Ishikawa (cell line): ENCODE results near the gene CCDC141.

Experiments
- CEBPB ChIP-seq: IDR thresholded peaks from 2 replicates; pipeline ENCODE4 v1.6.1; 2012
- EP300 ChIP-seq: IDR thresholded peaks from 2 replicates; pipeline ENCODE4 v1.6.1; 2012; ENCODE audit warnings: borderline replicate concordance
- TEAD4 ChIP-seq: IDR thresholded peaks from 2 replicates; pipeline ENCODE4 v1.6.1; 2012
- TF ChIP-seq, protein P1 (sequence below): IDR thresholded peaks from 2 replicates; pipeline ENCODE4 v1.6.1; 2012; ENCODE audit warnings: low read depth, mild to moderate bottlenecking

GRCh38 chr2:178947006-178947405, 102.9 kb downstream of the CCDC141 start:
- no peak for TF ChIP-seq TEAD4
- TF ChIP-seq CEBPB, result no peak
- no peak for TF ChIP-seq EP300
- TF ChIP-seq, protein P1, sequence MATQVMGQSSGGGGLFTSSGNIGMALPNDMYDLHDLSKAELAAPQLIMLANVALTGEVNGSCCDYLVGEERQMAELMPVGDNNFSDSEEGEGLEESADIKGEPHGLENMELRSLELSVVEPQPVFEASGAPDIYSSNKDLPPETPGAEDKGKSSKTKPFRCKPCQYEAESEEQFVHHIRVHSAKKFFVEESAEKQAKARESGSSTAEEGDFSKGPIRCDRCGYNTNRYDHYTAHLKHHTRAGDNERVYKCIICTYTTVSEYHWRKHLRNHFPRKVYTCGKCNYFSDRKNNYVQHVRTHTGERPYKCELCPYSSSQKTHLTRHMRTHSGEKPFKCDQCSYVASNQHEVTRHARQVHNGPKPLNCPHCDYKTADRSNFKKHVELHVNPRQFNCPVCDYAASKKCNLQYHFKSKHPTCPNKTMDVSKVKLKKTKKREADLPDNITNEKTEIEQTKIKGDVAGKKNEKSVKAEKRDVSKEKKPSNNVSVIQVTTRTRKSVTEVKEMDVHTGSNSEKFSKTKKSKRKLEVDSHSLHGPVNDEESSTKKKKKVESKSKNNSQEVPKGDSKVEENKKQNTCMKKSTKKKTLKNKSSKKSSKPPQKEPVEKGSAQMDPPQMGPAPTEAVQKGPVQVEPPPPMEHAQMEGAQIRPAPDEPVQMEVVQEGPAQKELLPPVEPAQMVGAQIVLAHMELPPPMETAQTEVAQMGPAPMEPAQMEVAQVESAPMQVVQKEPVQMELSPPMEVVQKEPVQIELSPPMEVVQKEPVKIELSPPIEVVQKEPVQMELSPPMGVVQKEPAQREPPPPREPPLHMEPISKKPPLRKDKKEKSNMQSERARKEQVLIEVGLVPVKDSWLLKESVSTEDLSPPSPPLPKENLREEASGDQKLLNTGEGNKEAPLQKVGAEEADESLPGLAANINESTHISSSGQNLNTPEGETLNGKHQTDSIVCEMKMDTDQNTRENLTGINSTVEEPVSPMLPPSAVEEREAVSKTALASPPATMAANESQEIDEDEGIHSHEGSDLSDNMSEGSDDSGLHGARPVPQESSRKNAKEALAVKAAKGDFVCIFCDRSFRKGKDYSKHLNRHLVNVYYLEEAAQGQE, result no peak
